Gastroesophageal sphincter (tissue), 4 donors: ENCODE data around the gene HMGCL. TPM values are rescaled to one million over a fixed set of nuclear protein-coding genes. Genes with fewer than 3 reads are reported as not detected.

Source experiments
- ATAC-seq: fragments of 150-250 bp; one replicate; pipeline ENCODE4 v1.9.1; 2016; ENCODE audit warnings: mild to moderate bottlenecking, moderate library complexity
- H3K27ac ChIP-seq, 4 donors: fragments of 200-600 bp; sonication (generic) in 3 of 4; 1 replicate in 3 of 4; 2 replicates in 1 of 4; pipeline ENCODE4 v1.5.1; 2016 to 2019
- H3K27me3 ChIP-seq: fragments of 200-600 bp; sonication (generic); one replicate; pipeline ENCODE4 v1.5.1; 2019
- H3K36me3 ChIP-seq, 2 donors: fragments of 200-600 bp; sonication (generic); one replicate each; pipeline ENCODE4 v1.5.1; 2019; ENCODE audit warnings: control low read depth in 1 of 2
- H3K4me1 ChIP-seq, 3 donors: fragments of 200-600 bp; sonication (generic); 1 replicate in 2 of 3; 2 replicates in 1 of 3; pipeline ENCODE4 v1.5.1; 2016 to 2019; ENCODE audit warnings: control low read depth in 2 of 3
- H3K4me3 ChIP-seq, 2 donors: fragments of 200-600 bp; sonication (generic); one replicate each; pipeline ENCODE4 v1.5.1; 2019; ENCODE audit warnings: mild to moderate bottlenecking in 1 of 2, moderate library complexity in 1 of 2
- H3K9me3 ChIP-seq, 3 donors: fragments of 200-600 bp; sonication (generic); one replicate each; pipeline ENCODE4 v1.5.1; 2017 to 2019; ENCODE audit warnings: control low read depth in 2 of 3
- EP300 ChIP-seq: sonication (generic); formaldehyde crosslinking; IDR thresholded peaks from one replicate; pipeline ENCODE4 v1.6.1; 2017; ENCODE audit warnings: antibody characterized with exemption, mild to moderate bottlenecking
- POLR2A ChIP-seq, 2 donors: fragments of 450-650 bp; IDR thresholded peaks; one replicate each; pipeline ENCODE4 v1.6.1; 2017; ENCODE audit warnings: antibody characterized with exemption in 2 of 2, mild to moderate bottlenecking in 2 of 2, moderate library complexity in 1 of 2
- POLR2AphosphoS5 ChIP-seq: sonication (generic); formaldehyde crosslinking; IDR thresholded peaks from one replicate; pipeline ENCODE4 v1.6.1; 2017; ENCODE audit warnings: antibody characterized with exemption
- WGBS, 2 donors: methylation state at CpG; one replicate each; pipeline ENCODE4 v1.1.5; 2018; ENCODE audit warnings: low coverage in 1 of 2; 5-methylcytosine and 5-hydroxymethylcytosine counted together
- total RNA-seq, 4 donors: library from RNA; depleted of rRNA; stranded (reverse); fragments of >200 nt; gene quantifications; one replicate each; pipeline ENCODE4 v1.1.0, GENCODE V29; 2016
- TF ChIP-seq, protein P1 (sequence below), 4 experiments: fragments of 200-600 bp in 2 of 4; fragments of 450-650 bp in 2 of 4; sonication (generic) in 1 of 4; IDR thresholded peaks; one replicate each; pipeline ENCODE4 v1.5.1; 2017 to 2019; ENCODE audit warnings: antibody characterized with exemption in 4 of 4, mild to moderate bottlenecking in 2 of 4, moderate library complexity in 2 of 4

The HMGCL gene
- total RNA-seq, 4 donors from 2014 or later: 24.1 to 61.0 (median 47.2) TPM

DNA sequence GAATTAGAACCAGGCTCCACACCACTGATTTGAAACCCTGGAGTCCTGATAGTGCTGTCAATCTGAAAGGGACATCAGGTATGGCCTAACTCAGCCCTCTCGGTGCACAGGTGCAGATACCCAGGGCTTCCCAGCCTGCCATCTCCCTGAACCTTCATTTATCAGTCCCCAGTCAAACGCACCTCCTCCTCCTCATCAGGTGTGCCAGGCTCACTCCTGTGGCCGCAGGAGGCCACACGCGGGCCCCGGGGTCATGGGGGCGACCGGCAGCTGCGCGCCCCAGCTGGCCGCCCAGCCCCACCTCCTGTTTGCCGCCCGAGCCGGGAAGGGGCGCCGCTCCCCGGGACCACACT lies 42.3 kb upstream of the HMGCL start:
- peaks cover 0 to 26% (median 9%) of the 10 kb centered on the region in 3 donors for H3K4me1 ChIP-seq
- no peak for ATAC-seq
- TF ChIP-seq POLR2A (IDR thresholded peaks at IDR 0.05) (no peak), POLR2AphosphoS5 (no peak), EP300 (no peak)
- TF ChIP-seq, protein P1, sequence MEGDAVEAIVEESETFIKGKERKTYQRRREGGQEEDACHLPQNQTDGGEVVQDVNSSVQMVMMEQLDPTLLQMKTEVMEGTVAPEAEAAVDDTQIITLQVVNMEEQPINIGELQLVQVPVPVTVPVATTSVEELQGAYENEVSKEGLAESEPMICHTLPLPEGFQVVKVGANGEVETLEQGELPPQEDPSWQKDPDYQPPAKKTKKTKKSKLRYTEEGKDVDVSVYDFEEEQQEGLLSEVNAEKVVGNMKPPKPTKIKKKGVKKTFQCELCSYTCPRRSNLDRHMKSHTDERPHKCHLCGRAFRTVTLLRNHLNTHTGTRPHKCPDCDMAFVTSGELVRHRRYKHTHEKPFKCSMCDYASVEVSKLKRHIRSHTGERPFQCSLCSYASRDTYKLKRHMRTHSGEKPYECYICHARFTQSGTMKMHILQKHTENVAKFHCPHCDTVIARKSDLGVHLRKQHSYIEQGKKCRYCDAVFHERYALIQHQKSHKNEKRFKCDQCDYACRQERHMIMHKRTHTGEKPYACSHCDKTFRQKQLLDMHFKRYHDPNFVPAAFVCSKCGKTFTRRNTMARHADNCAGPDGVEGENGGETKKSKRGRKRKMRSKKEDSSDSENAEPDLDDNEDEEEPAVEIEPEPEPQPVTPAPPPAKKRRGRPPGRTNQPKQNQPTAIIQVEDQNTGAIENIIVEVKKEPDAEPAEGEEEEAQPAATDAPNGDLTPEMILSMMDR (IDR thresholded peaks at IDR 0.05): no peak
- peaks cover 0 to 32% of the 10 kb centered on the region in 2 donors for H3K36me3 ChIP-seq
- H3K4me3 ChIP-seq: peak overlapping the region; percentile 53 to 77
- no peaks in the 10 kb centered on the region for H3K9me3 ChIP-seq
- H3K27me3 ChIP-seq: no peaks in the 10 kb centered on the region
- WGBS, 2 donors: 40% methylated on average over 1 of the region's 17 CpGs; no CpG with 5 or more reads in 1 of the 2 donors
- peak overlapping the region in 3 of 4 donors; percentile 83 to 84 (median 84) for H3K27ac ChIP-seq

DNA sequence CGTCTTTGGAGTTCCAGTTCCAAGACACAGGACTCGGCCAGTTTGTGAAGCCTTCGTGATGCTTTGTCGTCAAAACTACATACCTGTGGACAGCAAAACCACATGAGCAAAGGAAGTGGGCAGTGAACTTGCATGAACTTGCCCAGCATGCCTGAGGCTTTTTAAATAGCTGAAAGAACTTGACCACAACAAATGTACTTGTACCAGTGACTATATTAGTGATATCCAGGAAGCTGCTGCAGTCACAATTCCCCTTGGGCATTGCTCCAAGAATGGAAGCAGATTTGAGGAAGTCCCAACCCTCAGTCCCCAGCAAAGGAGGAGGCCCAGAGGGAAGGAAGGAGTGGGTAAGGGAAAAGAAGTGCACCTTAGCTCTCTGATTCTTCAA lies 40.3 kb upstream of the HMGCL start:
- no peaks in the 10 kb centered on the region for H3K27me3 ChIP-seq
- WGBS, 2 donors: 78 to 92% methylated on average over 2 to 4 of the region's 4 CpGs
- no peak overlapping the region for H3K4me3 ChIP-seq
- no peak for ATAC-seq
- peaks cover 0 to 26% (median 9%) of the 10 kb centered on the region in 3 donors for H3K4me1 ChIP-seq
- TF ChIP-seq POLR2A (IDR thresholded peaks at IDR 0.05): no peak
- no peak for TF ChIP-seq POLR2AphosphoS5
- TF ChIP-seq, protein P1 (IDR thresholded peaks at IDR 0.05): no peak
- TF ChIP-seq EP300: no peak
- H3K9me3 ChIP-seq: no peaks in the 10 kb centered on the region
- H3K27ac ChIP-seq: no peak overlapping the region
- H3K36me3 ChIP-seq: peaks cover 0 to 51% of the 10 kb centered on the region in 2 donors

DNA sequence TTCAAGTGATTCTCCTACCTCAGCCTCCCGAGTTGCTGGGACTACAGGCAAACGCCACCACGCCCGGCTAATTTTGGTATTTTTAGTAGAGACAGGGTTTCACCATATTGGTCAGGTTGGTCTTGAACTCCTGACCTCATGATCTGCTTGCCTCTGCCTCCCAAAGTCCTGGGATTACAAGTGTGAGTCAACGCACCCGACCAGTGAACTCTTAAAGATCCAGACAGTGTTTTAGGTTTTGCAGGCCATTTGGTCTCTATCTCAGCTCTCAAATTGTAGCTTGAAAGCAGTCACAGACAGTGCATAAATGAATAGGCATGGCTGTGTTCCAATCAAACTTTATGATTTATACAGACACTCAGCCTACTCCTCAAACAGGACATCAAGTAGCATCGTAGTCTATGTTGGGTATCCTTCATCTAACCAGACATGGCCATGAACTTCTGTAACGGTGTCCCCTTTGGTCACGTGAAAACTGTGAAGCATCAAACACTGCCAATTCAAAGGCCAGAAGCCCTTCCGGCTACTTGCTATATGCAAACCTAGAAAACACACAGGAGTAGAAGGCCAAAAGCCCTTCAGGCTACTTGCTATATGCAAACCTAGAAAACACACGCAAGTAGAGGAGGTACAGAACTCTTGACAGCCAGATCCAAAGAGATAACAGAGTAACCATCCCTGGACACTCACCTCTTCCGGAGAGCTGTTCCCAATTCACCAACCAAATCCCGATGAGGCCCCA lies 39.7 kb upstream of the HMGCL start:
- 91 to 96% methylated on average over 4 to 12 of the region's 13 CpGs for WGBS, 2 donors
- Histone ChIP-seq H3K9me3 (no peaks in the 10 kb centered on the region), H3K27ac (no peak overlapping the region), H3K4me1 (peaks cover 0 to 26% (median 9%) of the 10 kb centered on the region in 3 donors), H3K36me3 (peaks cover 0 to 57% of the 10 kb centered on the region in 2 donors), H3K4me3 (no peak overlapping the region), H3K27me3 (no peaks in the 10 kb centered on the region)
- ATAC-seq: no peak
- TF ChIP-seq EP300 (no peak), POLR2AphosphoS5 (no peak), POLR2A (IDR thresholded peaks at IDR 0.05) (no peak)
- TF ChIP-seq, protein P1 (IDR thresholded peaks at IDR 0.05): no peak

DNA sequence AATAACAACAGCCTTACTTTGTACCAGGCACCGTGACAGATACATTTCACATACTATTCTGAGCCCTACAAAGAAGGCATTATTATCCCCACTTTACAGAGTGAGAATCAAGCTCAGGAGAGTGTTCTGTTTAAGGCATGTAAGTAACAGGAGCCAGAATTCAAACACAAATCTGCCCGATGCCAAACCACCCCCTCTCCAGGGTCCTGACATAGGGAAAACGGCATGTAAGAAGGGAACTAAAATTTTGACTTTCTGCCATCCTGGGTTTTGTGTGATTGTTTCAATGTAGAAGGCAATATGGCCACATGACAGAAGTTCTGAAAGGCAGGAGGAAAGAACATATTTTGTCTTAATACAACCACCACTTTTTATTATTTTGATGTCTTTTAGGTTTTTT lies 37.4 kb upstream of the HMGCL start:
- peaks cover 0 to 80% of the 10 kb centered on the region in 2 donors for H3K36me3 ChIP-seq

More for the DNA sequence above, 37.4 kb upstream of the HMGCL start:
- 58 to 71% methylated on average over 3 of the region's 3 CpGs for WGBS, 2 donors
- Histone ChIP-seq H3K27me3 (no peaks in the 10 kb centered on the region), H3K27ac (no peak overlapping the region), H3K4me3 (no peak overlapping the region), H3K4me1 (peaks cover 0 to 14% (median 8%) of the 10 kb centered on the region in 3 donors), H3K9me3 (no peaks in the 10 kb centered on the region)
- TF ChIP-seq POLR2A (IDR thresholded peaks at IDR 0.05) (no peak), POLR2AphosphoS5 (no peak), EP300 (no peak)
- TF ChIP-seq, protein P1 (IDR thresholded peaks at IDR 0.05): no peak
- ATAC-seq: no peak
